ENCODE measurements around the gene EXOC4. TPM values are rescaled to one million over a fixed set of nuclear protein-coding genes. Genes with fewer than 3 reads are reported as not detected.

Gene EXOC4
- total RNA-seq, 4 donors from 2014 or later = 36.6 to 64.0 (median 57.4) TPM

DNA sequence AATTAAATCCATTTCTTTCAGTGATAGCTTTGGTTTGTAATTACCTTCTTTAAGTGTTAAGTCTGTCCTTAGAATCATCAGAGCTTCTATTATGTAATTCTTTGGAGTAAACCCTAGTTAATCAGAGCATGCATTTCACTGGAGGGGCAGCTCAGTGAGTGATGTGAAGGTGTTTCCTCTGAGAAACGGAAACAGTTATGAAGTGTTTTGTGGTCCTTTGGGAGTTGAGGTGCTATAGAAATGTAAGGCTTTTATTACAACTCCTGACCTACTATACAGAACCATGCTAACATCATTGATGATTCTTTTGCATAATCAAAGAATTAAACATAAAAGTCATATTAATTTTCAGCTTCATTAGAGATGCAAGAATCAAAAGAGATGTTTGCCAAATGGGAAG, 141.5 kb downstream of the EXOC4 start:
- no peak for TF ChIP-seq POLR2A (IDR thresholded peaks at IDR 0.05; ENCODE audit: low read depth)
- no peak for TF ChIP-seq POLR2AphosphoS5 (IDR thresholded peaks at IDR 0.05)
- TF ChIP-seq, protein P1, sequence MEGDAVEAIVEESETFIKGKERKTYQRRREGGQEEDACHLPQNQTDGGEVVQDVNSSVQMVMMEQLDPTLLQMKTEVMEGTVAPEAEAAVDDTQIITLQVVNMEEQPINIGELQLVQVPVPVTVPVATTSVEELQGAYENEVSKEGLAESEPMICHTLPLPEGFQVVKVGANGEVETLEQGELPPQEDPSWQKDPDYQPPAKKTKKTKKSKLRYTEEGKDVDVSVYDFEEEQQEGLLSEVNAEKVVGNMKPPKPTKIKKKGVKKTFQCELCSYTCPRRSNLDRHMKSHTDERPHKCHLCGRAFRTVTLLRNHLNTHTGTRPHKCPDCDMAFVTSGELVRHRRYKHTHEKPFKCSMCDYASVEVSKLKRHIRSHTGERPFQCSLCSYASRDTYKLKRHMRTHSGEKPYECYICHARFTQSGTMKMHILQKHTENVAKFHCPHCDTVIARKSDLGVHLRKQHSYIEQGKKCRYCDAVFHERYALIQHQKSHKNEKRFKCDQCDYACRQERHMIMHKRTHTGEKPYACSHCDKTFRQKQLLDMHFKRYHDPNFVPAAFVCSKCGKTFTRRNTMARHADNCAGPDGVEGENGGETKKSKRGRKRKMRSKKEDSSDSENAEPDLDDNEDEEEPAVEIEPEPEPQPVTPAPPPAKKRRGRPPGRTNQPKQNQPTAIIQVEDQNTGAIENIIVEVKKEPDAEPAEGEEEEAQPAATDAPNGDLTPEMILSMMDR (IDR thresholded peaks at IDR 0.05) = no peak
- no peak for TF ChIP-seq EP300 (IDR thresholded peaks at IDR 0.05)
- Histone ChIP-seq H3K9me3 (no peaks in the 10 kb centered on the region), H3K4me3 (no peak overlapping the region), H3K27me3 (no peaks in the 10 kb centered on the region), H3K4me1 (no peaks in the 10 kb centered on the region), H3K27ac (replicated peaks in 1 of 4) (no peak overlapping the region), H3K36me3 (no peaks in the 10 kb centered on the region)
- 94% methylated on average over 1 of the region's 1 CpG for WGBS
- intact Hi-C loops (cut with DNase I) = no loop called here
- DNase-seq (ENCODE audit: extremely low spot score) = no peak

DNA sequence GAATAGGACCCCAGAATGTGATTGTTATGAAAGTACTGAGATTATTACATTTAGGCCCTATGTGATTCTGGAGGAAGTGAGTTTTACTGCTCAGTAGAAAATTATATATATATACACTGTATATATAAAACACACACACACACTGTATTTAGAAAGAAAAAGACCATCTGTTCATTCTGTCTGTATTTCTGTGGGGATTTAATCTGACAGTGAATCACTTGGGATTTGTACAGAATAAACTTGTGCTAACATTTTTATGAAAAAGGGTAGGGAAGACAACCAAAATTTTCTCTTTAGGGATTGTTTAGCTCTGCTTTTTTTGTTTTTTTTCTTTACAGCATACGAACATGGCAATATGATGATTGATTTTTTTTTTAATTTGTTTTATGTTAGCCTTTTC, 142.7 kb downstream of the EXOC4 start:
- Histone ChIP-seq H3K4me1 (peaks cover 0 to 2% (median 1%) of the 10 kb centered on the region in 4 donors), H3K27me3 (no peaks in the 10 kb centered on the region), H3K9me3 (no peaks in the 10 kb centered on the region), H3K27ac (replicated peaks in 1 of 4) (no peak overlapping the region), H3K4me3 (no peak overlapping the region), H3K36me3 (no peaks in the 10 kb centered on the region)
- DNase-seq (ENCODE audit: extremely low spot score) = no peak
- TF ChIP-seq POLR2AphosphoS5 (IDR thresholded peaks at IDR 0.05) (no peak), EP300 (IDR thresholded peaks at IDR 0.05) (no peak), POLR2A (IDR thresholded peaks at IDR 0.05; ENCODE audit: low read depth) (no peak)
- TF ChIP-seq, protein P1 (IDR thresholded peaks at IDR 0.05) = no peak
- intact Hi-C loops (cut with DNase I) = no loop called here
- 79% methylated on average over 1 of the region's 1 CpG for WGBS

GRCh38 chr7:133398506-133398905, 145.6 kb downstream of the EXOC4 start:
- Histone ChIP-seq H3K4me3 (no peak overlapping the region), H3K4me1 (peaks cover 0 to 15% (median 11%) of the 10 kb centered on the region in 4 donors), H3K9me3 (no peaks in the 10 kb centered on the region), H3K27ac (replicated peaks in 1 of 4) (no peak overlapping the region), H3K27me3 (no peaks in the 10 kb centered on the region), H3K36me3 (no peaks in the 10 kb centered on the region)
- TF ChIP-seq EP300 (IDR thresholded peaks at IDR 0.05) (no peak), POLR2AphosphoS5 (IDR thresholded peaks at IDR 0.05) (no peak), POLR2A (IDR thresholded peaks at IDR 0.05; ENCODE audit: low read depth) (no peak)
- TF ChIP-seq, protein P1 (IDR thresholded peaks at IDR 0.05) = no peak
- WGBS = 87% methylated on average over 3 of the region's 3 CpGs
- intact Hi-C loops (cut with DNase I) = no loop called here
- no peak for DNase-seq (ENCODE audit: extremely low spot score)

DNA sequence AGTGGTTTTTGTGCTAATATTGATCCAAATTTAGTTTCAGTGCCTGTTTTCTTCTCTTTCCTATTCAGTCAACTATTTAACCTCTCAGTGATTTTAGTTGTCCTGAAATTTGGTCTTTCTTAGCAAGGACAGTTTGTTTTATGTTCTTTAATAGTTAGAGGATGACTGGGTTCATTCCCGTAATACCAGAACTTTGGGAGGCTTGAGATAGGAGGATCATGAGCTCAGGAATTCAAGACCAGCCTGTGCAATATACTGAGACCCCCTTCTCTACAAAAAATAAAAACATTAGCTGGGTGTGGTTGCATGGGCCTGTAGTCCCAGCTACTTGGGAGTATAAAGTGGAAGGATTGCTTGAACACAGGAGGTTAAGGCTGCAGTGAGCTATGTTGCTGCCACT, 148.3 kb downstream of the EXOC4 start:
- Histone ChIP-seq H3K4me3 (no peak overlapping the region), H3K27me3 (no peaks in the 10 kb centered on the region), H3K27ac (replicated peaks in 1 of 4) (no peak overlapping the region), H3K4me1 (peaks cover 0 to 15% (median 11%) of the 10 kb centered on the region in 4 donors), H3K36me3 (no peaks in the 10 kb centered on the region), H3K9me3 (no peaks in the 10 kb centered on the region)
- intact Hi-C loops (cut with DNase I) = no loop called here
- no peak for DNase-seq (ENCODE audit: extremely low spot score)
- WGBS = 80% methylated on average over 1 of the region's 1 CpG
- TF ChIP-seq POLR2A (IDR thresholded peaks at IDR 0.05; ENCODE audit: low read depth) = no peak
- TF ChIP-seq POLR2AphosphoS5 (IDR thresholded peaks at IDR 0.05) = no peak
- TF ChIP-seq, protein P1 (IDR thresholded peaks at IDR 0.05) = no peak
- no peak for TF ChIP-seq EP300 (IDR thresholded peaks at IDR 0.05)

DNA sequence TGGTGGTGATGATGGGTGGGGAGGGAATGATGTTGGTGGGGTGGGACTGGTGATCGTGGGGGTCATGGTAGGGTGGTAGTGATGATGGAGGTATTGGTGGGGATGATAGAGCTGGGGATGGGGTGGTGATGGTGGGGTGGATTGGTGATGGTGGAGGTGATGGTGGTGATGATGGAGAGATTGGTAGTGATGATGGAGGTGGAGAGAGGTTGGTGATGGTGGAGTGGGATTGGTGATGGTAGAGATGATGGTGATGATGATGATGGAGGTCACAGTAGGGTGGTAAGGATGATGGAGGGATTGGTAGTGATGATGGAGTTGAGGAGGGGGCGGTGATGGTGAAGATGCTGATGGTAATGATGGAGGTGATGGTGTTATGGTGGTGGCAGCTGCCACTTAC, 155.3 kb downstream of the EXOC4 start:
- no peaks in the 10 kb centered on the region for H3K9me3 ChIP-seq
- intact Hi-C loops (cut with DNase I) = no loop called here
- no peak overlapping the region for H3K27ac ChIP-seq (replicated peaks in 1 of 4)
- WGBS = 95% methylated on average over 2 of the region's 2 CpGs
- DNase-seq (ENCODE audit: extremely low spot score) = no peak
- no peak overlapping the region for H3K4me3 ChIP-seq
- H3K4me1 ChIP-seq = peaks cover 0 to 9% (median 0%) of the 10 kb centered on the region in 4 donors
- no peaks in the 10 kb centered on the region for H3K36me3 ChIP-seq
- no peaks in the 10 kb centered on the region for H3K27me3 ChIP-seq
- TF ChIP-seq EP300 (IDR thresholded peaks at IDR 0.05) (no peak), POLR2AphosphoS5 (IDR thresholded peaks at IDR 0.05) (no peak), POLR2A (IDR thresholded peaks at IDR 0.05; ENCODE audit: low read depth) (no peak)
- TF ChIP-seq, protein P1 (IDR thresholded peaks at IDR 0.05) = no peak
